NCI-H748 treated with DMSO at 0.1 percent for 48 hours (cell line): ENCODE data around the gene CCDC3.
"Not testable (repeated sequence)": the region's sequence is repeated elsewhere in the genome, so short reads cannot be mapped to it uniquely, and the experiment has no call there.

ENCODE experiments used
- DNase-seq: peaks from one replicate; lab custom pipeline; 2025; lab: John Stamatoyannopoulos, UW

Gene CCDC3

DNA sequence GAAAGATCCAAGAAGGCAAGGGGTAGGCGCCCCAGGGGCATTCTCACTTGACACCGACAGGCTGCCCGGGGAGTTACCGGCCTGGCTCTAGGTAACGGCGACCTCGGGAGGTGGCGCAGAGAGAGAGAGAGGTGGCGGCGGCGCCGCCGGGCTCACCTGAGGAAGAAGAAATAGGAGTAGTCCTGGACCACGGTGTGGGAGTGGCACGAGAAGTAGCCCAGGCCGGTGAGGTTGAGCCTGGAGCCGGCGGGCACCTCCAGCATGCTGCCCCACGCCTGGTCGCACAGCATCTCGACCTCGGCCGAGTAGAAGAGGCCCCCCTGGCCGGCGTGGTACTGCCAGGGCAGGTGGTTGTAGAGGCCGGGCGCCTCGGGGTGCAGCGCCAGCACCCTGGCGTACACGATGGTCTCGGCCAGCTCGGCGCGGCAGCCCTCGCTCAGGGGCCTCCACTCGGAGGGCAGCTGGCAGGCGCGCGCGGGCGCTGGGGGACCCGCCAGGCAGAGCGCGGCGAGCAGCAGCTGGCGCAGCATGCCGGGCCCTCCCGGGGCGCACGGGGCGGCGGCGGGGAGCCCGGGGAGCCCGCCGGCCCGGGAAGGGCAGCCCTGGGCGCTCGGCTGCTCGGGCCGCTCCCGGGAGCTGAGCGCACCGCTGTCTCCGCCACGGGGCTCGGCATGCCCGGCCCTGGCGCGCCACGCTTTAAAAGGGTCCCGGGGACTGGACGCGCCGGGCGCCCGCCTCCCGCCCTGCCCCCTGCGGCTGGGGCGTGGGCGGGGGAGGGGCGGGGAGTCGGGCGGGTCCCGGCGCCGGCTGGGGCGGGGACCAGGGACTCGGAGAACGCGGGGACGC is at the start of gene CCDC3:
Gene CCDC3, minus strand, starts transcription at position 673 of the 846 bp plus-strand sequence. Its CDS starts 143 bp downstream, at position 530.
- DNase-seq = no peak

DNA sequence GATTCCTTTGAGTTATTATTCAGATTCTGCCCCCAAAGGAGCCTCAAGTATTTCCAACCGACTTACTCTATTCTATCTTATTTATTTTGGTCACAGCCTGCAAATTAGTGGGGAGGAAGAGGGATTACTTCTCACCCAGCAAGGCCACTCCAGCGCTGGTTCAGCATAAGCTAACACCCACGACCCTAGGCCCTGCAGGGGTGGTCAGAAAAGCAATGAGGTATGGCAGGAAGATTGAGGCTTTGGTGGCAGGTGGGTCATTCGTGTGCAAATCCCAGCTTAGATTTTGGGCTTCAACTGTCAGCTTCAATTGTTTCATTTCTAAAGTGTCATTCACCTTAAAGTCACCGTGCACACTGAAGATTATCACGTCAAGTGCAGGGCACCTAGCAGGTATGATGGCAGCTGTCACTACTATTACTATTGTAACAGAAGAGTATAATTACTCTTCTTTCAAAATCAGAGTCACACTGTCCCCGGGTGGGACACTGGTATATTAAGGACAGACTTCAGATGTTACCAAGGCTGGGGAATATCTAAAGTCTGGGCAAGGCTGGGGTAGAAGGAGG is 49.7 kb upstream of the CCDC3 start:
- no peak for DNase-seq

DNA sequence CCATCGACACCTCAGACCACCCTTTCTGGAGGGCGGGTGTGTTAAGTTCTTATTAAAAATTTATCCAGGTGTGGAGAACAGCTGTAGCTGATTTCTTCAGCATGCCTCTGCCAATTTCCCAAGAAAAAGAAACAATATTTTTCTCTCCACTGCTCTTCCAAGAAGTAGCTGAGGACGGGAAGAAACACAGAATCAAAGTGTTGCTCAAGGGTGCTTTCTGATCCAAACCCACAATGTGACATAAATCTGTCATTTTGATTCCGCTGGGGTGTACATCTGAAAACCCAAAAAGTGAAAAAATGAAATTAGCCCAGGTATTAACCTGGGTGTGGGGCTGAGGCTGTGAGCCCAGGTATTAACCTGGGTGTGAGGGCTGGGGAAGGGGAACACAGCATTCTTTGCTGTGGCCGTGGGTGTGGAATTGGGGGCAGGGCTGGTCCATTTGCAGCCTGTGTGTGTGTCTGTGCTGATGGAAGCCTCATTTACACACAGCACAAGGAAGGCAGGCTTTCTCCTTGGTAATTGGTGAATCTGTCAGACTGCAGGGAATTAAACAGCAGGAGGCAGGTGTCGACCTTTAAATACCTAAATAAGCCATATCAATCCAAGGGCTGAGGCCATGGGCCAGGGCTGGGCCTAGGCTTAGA is 48.4 kb upstream of the CCDC3 start:
- DNase-seq = no peak

DNA sequence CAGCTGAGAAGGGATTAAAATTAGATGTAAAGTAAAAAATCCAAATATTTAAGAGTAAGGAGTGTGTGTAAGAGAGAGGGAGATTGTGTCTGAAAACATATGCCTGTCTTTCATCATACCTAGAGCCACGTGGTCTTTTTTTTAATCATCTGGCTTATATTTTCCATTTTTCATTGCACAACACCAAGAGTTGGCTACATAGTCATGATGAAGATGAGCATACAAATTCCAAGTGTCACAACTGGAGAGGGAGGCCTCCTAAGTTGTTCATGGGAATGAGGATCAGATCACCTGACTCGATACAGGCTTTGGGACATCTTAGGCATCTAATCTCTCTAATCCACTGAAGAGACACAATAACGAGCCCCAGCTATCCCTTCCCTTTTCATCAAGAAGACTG is 47.2 kb upstream of the CCDC3 start:
- no peak for DNase-seq

DNA sequence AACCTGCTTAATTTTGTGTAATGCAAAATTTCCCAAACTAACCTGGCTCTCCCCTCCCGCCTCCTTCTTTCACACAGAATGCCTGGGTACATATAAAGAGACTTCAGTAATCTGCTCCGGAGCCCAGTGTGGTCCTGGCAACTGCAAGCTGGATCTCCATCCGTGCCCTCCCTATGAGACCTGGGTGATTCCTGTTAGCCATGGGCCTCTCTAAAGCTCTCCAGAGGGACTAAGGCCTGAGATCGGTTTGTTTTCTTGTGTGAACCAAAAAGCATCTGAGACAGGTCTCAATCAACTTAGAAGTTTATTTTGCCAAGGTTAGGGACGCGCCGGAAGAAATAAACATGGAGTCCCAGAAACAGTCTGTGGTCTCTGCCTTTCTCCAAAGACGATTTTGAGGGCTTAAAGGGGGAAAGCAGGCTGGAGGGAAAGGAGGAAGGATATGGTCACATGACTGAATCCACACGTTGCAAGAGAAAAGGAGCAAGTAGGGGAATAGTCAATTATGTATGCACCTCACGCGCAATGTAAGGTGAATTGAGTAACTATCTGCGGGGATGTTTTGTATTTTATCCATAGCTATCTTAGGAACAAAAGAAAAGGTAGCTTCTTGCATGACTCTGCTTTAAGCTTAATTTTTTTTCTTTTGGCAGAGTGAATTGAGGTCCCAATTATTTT is 46.2 kb upstream of the CCDC3 start:
- DNase-seq = no peak

DNA sequence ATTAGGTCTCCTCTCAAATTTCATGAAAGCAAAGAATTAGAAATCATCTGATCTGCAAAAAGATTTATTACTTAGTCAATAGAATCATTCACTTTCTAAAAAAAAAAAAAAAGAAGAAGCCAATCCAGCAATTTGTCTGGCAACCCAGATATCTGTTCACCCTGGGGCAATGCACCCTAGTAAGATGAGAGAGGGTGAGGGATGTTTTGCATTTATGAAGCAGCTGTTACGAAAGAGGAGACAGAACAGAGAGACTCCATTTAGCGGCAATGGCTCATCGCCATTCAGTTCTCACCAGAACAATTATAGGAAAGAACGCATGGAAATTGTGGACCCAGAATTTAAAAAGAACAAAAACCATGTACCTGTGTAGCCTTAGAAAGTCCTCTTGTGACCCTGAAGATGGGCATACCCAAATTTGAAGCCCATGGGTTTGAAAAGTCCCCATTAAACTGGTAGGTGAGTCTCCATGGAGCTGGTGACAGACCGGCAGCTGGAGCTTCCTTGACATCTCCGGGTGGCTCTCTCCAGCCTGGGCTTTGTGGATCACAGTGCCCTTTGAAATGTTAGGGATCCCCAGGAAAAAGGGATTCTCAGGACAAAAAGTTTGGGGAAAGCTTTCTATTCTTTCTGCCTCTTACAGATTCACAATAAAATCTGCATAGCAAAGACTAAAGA is 45.5 kb upstream of the CCDC3 start:
- no peak for DNase-seq

DNA sequence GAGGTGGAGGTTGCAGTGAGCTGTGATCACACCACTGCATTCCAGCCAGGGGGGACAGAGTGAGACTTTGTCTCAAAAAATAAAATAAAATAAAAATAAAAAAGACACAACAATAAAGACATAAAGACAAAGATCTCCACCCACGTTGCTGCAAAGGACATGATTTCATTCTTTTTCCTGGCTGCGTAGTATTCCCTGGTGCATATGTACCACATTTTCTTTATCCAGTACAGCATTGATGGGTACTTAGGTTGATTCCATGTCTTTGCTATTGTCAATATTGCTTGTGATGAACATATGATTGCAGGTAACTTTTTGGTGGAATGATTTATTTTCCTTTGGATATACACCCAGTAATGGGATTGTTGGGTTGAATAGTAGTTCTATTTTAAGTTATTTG is 42.0 kb upstream of the CCDC3 start:
- no peak for DNase-seq

DNA sequence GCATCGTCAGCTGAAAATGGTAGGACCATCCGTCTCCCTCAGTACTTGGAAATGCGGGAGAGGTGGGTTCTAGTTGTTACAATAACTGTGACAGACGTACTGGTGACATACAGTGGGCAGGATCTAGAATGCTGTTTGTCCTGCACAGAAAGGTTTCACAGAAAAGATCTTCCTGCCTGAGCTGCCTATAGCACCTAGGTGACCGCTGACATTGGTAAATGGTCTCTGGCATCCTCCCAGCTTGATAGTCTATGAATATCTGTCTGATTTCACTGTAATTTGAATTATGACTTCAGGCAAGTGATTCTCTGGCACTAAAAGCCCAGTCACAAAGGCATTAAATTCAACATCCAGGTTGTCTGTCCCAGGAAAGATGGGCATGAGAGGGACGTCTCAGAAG is 38.2 kb upstream of the CCDC3 start:
- DNase-seq = no peak

DNA sequence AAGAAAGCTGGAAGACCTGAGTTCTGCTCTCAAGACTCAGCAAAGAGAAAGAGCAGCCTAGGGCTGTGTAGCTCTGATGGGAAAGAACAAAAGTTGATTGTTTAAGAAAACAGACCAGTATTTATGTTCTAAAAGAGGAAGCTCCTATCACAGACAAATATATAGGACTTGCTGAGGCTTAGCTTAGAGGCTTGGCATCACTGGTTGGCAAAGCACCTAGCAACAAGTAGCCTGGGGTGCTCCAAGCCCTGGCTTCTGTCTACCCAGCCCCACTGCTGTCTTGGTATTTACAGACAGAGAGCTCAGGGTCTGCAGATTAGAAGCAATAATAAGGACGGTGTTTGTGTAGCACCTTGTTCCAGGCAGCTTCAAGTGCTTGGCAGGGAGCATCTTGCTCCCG is 36.9 kb upstream of the CCDC3 start:
- no peak for DNase-seq

DNA sequence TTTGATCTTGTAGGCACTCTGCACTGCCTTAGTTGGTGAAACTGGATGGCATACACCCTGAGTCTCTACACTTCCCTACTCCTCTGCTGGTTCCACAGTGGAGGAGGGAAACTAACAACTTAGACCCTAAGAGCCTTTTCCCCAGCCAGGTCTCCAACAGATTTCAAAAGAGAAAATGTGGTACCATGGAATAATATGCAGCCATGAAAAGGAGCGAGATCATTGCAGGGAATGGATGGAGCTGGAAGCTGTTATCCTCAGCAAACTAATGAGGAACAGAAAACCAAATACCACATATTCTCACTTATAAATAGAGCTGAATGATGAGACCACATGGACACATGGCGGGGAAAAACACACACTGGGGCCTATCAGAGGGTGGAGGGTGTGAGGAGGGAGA is 36.3 kb upstream of the CCDC3 start:
- DNase-seq = no peak

DNA sequence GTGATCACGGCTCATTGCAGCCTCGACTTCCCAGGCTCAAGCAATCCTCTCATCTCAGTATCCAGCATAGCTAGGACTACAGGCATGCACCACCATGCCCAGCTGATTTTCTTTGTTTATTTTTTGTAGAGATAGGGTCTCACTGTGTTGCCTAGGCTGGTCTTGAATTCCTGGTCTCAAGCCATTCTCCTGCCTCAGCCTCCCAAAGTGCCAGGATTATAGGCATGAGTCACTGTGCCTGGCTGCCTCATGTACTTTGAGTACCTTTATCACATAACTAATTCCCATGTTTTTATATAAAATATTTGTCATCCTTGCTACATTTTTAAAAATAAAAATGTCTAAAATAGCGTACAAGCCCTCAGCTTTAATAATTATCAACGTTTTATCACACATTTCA is 35.3 kb upstream of the CCDC3 start:
- DNase-seq = no peak

DNA sequence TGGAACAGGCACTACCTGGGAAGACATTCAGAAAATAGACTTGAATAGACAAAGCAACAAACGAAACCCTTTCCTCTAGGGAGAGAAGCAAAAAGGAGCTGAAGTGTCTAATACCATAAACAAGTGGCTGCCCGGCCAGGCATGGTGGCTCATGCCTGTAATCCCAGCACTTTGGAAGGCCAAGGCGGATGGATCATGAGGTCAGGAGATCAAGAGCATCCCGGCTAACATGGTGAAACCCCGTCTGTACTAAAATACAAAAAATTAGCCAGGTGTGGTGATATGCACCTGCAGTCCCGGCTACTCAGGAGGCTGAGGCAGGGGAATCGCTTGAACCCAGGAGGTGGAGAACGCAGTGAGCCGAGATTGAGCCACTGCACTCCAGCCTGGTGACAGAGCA is 34.2 kb upstream of the CCDC3 start:
- DNase-seq = not testable (repeated sequence)

DNA sequence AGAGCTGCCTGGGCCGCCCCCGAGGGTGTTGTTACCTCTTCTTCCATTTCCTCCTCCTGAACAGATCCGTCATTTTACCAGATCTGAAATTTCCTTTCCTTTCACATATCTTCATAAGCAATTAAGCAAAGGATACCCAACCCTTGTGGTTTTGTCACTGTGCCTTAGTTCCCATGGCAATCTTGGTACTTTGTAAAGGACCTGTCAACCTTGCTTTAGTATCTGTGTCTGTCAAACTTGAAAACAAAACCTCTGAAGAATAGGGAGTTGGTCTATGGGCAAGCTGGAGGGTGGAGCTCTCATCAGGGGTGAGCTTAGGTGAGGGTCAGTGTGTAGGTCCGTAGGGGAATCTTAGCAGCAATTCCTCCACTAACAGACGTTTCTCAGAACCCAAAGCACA is 25.4 kb upstream of the CCDC3 start:
- DNase-seq = no peak

DNA sequence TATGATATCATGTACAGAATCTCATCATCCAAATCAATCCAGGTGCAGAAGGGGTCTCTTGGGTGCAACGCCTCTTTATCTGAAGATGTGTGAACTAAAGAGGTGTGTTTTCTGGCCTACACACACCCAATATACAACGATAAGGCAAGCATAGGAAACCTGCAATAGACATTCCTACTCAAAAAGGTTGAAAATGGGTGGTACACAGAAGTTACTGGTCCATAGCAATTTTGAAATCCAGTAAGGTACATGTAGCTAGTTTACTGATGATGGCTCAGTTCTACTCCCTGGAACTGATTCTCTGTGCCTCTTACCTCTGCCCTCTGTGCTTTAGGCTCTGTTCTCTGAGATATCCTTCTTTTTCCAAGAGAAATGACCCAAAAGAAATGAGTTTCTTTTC is 22.2 kb upstream of the CCDC3 start:
- DNase-seq = no peak

DNA sequence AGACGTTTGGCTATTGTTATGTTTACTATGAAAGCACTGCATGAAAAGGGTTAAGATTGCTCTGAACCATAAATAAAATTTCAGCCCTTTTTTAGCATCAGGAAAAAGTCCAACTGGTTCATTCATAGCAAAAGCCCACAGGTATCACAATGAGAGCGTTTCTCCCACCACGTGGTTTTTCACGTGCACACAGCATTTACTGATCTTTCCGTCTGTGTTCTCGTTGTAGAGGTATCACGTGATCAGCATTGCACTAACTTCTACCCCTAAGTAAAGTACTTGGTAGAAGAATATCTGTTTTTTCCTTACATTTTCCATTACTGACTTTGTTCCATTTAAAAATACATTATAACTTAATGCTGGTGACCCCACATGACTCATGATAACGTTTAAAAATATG is 17.8 kb upstream of the CCDC3 start:
- no peak for DNase-seq

DNA sequence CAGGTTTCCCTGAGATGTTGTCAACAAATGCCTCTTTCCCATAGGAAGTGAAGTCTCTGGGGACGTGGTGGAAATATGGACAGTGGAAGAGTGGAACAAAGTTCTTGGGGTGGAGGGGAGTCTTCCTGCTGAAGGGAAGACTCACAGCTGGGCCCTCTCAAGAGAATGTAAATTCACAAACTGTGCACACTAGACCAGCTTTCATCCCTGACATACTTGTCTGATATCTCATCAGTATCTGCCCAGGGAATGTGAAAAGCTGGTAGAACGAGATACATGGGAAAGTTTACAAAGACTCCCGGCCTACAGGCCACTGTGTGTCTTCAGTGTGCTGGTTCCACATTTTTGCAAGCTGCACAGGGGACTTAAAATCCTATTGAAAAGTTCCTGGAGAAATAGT is 16.7 kb upstream of the CCDC3 start:
- no peak for DNase-seq

DNA sequence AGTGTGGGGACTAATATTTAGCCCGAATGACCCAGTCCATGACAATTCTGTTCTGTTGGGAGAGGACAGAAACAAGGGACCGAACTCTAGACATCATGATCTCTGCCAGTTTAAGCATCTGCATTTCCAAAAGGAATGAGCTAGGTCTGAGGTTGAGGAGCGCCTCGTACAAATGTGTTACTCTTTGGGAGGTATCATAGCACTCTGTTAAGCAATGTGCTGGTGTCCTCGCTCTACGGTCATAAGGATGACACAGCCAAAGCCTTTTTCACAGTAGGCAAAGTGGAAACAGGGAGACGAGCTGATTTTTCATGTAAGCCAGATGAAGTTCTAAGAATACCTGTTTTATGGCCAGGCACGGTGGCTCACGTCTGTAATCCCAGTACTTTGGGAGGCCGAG is 15.4 kb upstream of the CCDC3 start:
- DNase-seq = no peak

DNA sequence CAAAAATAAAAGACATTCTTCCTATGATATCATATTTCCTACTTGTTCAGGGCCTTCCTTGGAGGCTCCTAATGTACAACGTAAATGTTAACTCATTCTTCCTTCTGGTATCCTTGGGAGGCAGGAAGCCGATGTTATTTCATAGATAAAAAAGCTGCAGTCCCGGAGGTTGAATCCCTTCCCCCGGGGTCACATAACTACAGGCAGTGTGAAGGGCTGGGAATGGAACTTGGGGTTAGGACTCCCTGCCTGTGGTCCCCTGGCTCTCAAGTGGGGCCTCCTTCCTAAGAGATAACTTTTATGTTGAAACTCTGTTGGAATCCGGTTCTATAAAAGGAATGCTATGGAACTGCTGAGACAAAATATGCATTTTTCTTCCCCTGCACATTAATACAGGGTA is 14.9 kb upstream of the CCDC3 start:
- no peak for DNase-seq

DNA sequence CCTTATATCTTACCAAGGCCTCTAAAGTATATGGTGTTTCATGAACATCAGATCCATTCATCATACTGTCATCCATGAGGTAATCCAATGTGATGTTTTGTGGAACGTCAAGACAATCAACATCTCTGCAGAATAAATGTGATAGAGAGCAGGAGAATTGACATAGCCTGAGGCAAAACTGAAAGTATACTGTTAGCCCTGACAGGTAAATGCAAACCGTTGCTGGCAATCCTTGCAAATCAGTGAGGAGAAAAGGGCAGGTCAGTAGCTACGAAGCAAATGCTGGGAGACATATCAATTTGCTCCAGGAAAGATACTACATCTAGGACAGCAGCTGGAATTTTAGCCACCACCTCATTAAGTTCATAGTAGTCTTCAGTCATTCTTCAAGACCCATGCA is 4.5 kb upstream of the CCDC3 start:
- DNase-seq = no peak

DNA sequence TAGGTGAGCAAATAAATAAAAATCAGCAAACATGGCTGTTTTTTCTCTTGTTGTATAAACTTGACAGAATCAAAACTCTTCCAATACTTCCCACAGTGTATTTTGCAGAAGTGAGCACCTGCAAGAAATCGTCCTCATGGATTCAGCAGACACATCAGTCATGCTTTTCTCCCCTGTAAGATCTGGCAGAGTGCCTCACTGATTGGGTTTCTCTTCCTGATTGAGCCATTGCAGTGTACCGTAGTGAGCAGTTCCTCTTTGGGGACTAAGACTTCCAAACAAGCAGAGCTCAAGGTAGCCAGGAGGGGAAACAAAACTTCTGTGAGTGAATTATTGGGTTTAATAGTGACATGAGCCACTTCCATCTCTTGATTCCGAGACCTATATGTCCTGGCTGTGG is 2.2 kb upstream of the CCDC3 start:
- no peak for DNase-seq

DNA sequence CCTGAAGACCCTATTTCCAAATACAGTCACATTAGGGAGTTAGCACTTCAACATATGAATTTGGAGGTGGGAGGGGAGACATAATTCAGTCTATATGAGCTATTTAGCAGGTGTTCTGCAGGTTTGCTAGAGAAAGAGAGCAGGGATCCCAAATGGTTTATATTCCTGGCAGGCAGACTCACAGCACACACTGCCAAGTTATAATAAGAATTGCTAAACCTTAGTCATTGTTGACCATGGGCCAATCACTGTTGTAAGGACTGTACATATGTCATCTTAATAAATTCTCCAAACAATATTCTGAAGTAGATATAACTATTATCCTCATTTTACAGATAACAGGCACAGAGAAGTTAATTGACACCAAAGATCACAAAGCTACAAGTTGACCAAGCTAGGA is 1.5 kb upstream of the CCDC3 start:
- DNase-seq = no peak

DNA sequence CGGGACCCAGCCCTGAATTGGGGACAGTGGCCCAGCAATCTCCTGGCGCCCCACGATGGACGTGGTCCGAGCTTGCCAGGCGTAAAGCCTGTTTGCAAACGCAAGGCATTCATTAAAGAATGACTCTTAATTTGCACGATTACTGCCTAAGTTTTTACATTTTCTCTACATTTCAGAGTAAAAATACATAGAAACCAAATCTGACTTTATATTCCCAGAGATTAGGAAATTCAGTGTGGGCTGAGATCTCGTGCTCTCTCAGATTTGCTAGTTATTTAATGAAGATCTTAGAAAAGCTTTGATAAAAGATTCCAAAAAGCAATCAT is 337 bp upstream of the CCDC3 start:
- DNase-seq = no peak

DNA sequence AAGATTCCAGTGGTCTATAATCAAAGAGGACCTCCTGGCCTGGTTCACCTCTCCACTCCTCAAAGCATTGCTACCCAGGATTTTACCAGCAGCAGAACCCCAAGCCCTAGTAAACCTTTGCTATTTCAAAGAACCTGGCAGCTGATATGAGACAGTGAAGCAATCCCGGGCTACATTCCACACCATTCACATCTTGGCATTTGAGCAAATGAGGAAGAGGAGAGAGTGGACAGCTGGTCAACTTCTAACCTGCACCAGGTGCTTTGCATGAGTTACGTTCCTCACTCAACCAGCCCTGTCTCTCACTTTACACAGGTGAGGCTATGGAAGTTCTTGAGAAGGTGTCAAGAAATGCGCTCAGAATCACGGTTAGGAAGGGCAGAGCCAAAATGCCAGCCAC is 1.1 kb downstream of the CCDC3 start:
- no peak for DNase-seq
